ENCODE results near the gene CCNY.
"Not testable (repeated sequence)": the region's sequence is repeated elsewhere in the genome, so short reads cannot be mapped to it uniquely, and the experiment has no call there.

Gene CCNY

DNA sequence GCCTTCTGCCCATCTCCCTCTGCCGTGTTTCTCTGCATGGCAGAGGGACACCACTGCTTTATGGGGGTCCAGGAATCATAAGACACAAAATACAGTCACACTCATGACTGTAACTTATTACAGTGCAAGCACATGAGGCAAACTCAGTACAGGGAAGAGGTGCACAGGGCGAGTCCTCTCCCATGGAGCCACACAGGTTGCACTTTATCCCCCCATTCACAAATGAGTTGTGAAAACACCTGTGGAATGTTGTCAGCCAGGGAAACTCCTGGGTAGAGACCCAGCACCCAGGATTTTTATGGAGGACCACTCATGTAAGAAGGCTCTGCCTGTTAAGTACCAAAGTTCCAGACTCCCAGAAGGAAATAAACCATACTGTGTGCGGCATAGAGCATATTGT lies 161.6 kb downstream of the CCNY start:
- DNase-seq, result no peak

DNA sequence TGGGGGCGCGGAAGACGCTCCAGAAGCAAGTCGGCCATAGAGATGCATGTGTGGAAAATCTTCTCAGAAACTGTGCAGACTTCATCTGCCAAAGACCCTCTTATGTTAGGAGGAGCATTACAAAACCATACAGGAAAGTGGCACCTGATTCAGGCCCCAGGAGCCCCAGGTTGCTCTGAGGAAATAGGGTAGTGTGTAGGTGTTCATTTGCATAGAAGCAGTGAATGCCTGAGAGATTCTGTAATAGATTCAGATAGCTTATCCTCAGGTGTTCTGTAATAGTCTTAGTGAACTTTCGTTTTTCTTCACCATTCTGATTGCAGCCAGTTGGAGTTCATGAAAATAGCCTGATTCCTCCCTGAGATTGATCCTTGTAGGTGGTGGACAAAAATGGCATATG lies 162.4 kb downstream of the CCNY start:
- DNase-seq, result no peak

DNA sequence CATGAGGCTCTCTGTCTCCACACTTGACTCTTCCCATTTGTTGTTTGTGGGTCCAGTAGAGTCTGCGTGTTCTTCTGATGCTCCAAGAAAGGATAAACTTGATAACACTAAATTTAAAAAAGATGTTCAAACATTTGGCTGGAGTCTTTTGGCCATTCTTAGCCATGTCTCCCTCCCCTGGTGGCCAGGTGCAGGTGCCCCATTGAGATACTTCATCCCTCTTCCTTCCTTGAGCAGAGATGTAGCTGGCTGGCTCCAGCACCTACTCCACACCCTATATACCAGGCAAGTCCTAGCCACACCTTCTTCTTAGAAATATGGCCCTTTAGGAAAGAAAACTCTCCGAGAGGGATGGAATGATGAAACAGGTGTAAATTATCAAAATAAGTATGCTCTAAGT lies 165.6 kb downstream of the CCNY start:
- no peak for DNase-seq

DNA sequence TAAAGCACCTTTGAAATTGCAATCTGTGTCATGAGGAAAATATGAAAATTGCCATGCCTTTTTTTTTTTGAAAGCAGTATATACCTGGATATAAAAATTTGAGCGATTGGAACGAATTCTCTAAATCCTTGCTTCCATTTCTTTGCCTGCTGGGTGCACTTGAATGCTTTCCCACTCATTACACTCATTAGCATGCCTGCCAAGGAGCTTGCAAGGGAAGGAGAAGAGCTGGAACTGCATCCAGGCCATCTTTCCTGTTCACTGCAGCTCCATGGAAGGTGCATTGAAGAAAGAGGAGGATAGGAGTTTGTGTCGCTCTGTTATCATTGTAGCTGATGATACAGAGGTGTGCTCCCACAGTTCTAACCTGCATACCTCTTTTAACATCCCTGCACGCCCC lies 166.4 kb downstream of the CCNY start:
- DNase-seq, result no peak

DNA sequence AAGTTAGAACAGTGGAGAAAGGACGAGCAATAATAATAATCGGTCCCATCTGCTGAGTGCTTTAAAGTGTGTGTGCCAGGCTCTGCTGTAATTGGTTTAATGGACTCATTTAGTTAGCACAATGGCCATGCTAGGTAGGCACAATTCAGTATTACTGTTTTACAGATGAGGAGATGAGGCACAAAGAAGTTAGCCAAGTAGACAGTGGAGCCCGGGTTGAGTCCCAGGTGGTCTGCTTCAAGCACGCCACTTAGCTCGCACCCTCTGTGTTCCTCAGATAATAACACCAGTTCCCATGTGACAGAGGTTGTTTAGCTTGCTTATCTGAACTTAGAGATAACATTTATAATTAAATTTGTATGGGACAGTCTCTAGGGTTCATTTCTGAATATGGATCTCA lies 167.3 kb downstream of the CCNY start:
- no peak for DNase-seq

DNA sequence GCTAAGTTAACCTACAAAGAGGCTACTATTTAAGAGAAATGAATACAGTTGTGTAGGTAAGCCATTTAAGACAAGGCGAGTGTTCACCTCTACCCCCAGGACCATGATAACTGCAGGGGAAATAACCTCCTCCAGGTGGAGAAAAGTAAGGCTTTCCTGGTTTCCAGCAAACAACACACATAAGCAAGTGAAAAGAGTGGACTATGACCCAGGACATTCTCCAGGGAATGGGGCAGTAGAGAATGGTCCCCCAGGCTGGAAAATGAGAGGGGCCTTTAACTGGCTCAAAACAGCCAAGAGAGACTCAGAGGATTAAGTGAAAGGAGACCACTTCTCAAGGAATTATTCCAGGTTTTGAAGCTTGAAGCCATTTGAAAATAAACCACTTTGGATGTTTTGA lies 167.8 kb downstream of the CCNY start:
- no peak for DNase-seq

DNA sequence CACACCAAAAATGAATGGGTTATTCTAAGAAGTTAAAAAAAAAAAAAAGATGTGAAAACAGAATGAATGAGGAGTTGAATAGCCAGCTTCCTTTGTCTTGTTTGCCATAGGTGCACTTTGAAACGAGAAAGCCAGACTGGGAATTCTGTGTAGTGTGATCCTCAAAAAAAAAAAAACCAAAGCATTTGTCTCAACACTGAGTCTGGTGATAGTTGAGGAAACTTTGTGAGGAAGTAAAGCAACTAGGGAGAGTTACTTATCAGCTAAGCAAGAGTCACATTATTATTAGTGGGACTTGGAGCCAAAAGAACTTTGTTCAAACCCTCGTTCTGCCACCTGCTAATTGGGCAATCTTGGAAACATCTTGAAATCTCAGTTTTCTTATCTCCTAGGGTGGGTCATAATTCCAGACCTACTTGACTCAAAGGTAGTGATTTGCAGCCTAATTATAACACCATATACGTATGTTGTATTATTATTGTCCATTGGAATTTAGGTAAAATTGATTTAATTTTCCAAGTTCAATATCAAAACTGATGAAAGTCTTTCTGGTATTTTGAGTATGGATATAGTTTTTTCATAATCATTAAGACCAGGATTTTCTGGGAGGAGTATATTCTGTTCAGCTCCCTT lies 169.0 kb downstream of the CCNY start:
- DNase-seq, result no peak

DNA sequence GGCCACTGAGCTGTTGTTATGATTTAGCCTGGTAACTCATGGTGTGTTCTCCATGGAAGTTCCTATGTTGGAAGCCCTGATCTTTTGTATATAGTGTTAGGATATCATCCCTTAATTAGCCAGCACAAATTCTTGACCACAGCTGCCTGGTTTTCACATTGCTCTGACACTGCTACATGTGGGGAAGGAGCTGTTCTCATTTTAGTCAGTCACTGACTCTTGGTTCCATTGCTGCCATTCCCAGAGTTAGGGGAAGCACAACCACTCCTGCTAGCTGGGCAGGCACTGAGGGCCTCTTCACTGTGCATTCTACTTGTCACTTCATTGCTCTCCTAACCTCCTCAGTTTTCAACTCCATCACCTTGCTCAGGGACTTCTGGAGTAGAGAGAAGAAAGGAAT lies 170.4 kb downstream of the CCNY start:
- no peak for DNase-seq

DNA sequence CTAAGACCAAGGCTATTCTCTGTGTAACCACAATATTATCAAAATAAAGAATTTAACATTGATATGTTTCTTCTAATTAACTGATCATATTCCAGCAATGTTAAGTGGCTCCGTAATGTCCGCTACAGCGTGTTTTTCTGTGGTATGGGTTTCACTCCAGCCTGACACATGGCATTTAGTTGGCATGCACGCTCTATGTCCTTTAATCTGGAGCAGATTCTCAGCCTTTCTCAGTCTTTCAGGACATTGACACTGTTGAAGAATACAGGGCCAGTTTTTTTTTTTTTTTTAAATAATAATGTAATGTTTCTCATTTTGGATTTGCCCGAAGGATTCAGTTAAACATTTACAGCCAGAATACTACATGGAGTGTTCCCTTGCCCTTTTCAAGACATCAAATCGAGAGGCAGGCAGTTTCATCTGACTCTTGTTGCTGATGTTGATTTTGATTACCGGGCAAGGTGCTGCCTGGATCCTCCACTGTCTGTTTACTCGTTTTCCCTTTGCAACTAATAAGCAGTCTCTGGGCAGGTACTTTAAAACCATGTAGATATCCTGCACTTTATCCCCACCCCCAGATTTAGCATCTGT lies 171.3 kb downstream of the CCNY start:
- DNase-seq, result no peak

DNA sequence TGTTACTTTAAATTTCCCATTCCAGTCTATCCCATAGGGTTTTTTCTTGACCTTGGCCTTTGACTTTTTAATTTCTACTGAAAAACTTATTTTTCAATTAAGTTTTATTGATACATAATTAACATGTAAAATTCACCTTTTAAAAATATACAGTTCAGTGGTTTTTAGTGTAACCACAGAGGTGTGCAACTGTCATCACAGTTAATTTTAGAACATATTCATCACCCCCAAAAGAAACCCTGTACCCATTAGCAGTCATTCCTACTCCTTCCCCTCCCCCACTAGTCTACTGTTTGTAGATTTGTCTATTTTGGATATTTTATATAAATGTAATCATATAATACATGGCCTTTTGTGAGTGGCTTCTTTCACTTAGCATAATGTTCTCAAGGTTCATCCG lies 172.3 kb downstream of the CCNY start:
- no peak for DNase-seq

DNA sequence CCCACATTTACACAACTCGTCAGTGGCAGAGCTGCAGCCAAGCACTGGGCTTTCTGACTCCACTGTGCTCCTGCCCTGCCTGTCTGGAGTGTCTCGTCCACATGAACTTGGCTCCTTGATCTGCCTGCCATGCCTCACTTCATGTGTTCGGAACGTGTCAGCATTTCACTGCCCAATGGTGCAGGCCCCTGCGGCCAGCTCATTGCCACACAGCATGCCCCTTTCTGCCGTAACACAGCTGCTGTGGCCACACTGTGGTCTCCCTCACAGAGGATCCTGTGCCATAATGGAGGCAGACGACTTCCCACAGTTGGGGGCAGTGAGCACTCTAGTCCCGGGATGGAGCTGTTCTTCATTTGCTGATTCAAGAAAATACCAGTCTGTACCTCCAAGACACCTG lies 174.6 kb downstream of the CCNY start:
- no peak for DNase-seq

DNA sequence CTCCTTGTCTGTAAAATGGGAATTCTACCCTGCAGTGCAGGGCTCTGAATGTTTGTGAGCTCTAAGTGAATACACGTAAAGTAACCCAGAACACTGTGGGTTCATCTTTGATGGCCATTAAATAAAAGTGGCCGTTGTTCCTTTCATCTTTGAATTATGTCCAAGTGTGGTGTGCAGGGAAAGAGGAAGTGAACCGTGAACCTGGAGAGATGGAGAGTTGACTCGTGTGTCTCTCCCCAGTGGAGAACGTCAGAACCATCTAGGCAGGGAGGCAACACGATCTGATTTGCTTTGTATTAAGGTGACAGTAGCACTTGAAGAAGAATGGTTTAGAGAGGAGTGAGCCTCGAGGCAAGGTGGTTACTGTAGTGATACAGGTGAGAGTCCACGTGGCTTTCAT lies 175.3 kb downstream of the CCNY start:
- DNase-seq, result no peak

DNA sequence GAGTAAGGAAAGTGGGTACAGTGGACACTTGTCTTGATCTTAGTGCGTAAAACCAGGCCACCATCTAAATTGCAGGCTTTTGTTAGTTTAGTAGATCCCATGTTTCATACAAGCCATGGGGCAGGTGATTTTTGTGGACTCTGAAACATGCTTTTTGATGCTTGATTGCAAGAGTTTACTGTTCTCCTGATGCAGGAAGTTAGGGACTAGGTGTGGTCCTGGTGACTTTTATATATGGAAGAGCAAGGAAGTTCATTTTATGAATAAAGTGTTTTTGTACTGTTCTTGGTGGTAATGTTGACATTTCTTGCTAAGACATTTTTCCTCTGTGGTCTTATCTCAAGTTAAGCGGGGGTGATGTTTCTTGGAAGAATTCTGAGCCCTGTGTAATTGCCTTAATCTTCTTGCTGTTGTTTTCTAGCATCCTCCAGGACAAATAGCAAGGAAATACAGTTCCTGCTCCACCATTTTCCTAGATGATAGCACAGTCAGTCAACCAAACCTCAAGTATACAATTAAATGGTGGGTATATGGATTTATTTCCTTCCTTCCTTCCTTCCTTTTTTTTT lies 179.9 kb downstream of the CCNY start:
- no peak for DNase-seq

DNA sequence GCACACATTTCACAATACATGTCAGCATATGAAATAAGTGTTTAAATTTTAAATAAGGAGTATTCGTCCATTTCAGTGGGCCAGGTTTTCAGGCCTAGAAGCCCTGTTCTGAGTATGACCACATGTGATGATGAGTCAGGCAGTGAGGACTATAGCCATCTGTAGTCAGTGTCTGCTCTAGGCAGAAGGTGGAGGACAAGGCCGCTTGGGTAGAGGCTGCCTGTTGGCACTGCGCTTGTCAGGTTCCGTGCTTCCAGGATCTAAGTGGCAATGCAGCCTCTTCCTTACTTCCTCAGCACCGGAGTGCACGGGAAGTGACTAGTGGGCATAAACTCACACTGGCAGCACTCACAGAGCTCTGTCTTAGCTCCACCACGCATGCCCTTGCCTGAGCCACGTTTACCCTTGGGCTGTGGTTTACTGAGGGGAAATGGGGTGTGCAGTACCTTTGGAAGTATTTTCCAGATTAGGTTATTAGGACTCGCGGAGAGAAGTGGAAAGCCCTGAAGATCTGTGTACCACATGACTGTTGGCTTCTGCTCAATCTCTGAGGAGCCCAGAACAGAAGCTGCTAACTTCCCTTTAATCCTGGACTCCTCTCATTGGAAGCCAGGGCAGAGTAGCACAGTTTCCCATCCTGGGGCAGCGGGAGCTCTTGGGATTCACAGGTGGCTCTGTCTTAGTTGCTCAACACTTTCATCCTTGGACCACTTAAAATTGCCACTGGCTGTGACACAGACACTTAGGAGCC lies 181.3 kb downstream of the CCNY start:
- no peak for DNase-seq

DNA sequence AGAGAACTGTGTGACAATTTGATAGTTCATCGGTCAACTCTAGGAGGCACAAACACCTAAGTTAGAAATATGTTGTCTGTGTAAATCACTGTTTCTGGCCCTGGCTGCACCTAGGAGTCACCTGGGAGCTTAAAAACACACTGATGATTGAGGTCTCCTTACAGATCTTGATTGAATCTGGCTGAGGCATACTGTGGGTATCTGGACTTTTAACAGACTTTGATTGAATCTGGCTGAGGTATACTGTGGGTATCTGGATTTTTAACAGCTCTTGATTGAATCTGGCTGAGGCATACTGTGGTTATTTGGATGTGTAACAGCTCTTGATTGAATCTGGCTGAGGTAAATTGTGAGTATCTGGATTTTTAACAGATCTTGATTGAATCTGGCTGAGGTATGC lies 181.9 kb downstream of the CCNY start:
- not testable (repeated sequence) for DNase-seq

DNA sequence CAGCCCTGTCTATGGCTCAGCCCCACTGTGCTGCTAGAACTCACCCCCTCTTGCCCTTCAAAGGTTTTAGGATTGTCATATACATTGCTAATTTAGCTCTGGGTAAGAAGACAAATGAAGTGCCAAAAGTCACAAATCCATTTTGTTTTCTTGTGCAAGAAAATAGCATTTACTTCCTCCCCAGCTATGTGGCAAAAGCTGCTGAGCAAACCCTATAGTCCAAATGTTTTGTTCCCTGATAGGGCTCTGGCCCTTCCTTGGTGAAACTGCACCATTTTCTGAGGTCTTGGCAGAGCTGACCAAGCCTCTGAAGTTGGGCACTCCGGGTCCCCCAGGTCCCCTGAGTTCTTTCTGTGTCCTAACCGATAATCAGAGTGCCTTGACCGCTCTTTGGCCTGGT lies 184.7 kb downstream of the CCNY start:
- DNase-seq, result no peak

DNA sequence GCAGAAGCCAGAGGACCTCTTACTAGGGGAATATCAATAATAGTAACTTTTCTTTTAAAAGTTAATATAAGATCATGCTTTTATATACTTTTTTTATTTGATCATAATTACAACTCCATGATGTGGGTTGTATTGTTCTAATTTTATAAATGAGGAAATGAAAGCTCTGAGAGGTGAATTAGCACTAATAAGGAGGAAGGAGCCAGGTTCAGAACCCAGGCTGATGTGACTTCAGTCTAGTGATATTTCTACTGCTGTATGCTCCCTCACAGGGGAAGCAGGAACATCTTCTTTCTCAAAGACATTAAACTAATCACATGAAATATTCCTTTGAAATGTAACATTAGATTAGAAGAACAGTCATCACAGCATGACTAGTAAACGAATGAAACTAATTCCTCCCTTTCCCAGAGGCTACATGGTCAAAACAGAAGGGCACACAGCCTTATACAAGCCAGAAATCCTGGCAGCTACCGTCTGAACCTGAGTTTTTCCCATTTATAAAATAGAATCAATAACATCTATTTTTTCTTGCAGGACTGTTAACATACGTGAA lies 187.4 kb downstream of the CCNY start:
- no peak for DNase-seq

DNA sequence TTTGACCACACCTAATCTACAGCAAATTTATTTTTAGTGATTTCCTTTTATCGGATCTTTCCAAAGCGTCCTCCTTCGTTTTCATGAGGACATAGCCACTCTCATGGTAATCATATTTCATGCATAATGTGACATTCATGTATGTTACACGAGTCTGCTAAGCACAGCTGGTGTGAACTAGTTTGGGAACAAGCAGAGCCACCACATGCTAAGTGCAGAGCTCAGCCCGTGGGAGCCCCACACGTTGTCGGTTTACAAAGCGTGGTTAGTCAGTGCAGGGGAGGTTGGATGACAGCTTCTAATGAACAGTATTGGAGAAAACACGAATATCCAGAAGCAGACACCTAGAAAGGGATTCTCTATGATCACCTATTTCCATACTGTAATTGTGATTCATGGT lies 190.4 kb downstream of the CCNY start:
- no peak for DNase-seq

DNA sequence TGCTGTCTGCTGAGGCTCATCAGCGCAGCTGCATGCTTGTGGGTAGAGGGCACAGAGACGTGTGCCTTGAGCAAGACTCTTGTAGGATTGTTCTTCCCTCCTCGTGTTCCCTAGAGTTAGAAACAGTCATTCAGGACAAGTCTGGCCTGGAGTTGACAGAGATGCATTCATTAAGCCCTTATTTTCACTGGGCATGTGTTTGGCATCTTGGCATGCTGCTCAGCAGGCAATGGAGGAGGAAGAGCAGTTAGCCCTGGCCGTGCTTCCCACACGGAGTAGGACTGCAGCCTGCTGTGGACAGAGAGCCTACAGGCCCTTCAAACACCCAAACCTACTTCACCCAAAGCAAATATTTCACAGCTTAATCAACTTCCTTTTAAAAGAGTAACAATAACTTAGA lies 195.8 kb downstream of the CCNY start:
- DNase-seq, result no peak

DNA sequence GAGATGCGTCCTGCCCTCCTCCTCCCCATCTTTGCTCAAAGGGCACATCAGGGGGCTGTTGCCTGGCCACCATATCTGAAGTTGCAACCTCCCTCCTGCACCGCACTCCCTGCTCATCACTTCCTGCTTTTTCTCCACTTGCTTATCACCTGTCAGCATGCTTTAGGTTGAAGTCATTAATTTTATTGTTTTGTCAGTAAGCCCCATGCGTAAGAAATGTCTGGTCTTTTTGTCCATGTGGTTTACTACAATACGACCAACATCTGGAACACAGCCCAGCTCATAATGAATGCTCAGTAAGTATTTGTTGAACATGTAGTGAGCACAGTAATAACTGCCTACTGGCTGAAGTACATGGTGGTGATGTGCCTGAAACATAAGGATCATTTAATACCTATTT lies 197.3 kb downstream of the CCNY start:
- no peak for DNase-seq

DNA sequence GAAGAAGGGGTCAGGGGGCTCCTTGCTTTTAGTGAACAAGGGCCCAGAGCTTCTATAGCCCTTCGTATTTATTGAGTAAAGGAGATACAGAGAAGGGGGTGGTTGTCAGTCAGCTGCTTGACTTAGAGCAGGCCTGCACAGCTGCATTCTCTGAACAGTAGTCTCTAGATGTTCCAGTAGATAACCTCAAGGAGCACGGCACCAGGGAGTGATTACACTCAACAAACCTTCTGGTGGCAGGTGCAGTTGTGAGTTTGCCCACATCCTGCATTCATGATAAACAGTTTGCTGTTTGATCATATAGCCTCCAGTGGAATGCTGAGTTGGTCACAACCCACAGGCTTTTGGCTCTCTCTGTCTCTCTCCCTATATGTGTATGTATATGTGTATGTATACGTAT lies 198.8 kb downstream of the CCNY start:
- no peak for DNase-seq

DNA sequence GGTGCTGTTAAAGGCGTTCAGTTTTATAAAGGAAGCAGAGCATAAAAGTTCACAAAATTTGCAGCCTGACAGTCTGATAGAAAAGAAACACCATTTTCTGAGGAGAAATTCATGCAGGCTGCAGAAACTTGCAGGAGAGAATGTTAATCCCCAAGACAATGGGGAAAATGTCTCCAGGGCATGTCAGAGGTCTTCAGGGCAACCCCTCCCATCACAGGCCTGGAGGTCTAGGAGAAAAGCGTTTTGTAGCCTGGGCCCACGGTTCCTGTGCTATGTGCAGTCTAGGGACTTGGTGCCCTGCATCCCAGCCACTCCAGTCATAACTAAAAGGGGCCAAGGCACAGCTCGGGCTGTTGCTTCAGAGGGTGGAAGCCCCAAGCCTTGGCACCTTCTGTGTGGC lies 200.5 kb downstream of the CCNY start:
- DNase-seq, result no peak

DNA sequence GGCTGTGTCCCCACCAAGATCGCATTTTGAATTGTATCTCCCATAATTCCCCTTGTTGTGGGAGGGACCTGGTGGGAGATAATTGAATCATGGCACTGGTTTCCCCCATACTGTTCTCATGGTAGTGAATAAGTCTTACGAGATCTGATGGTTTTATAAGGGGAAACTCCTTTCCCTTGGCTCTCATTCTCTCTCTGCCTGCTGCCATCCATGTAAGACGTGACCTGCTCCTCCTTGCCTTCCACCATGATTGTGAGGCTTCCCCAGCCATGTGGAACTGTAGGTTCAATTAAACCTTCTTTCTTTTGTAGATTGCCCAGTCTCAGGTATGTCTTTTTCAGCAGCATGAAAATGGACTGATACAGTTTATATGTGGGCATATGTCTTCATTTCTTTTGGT lies 201.6 kb downstream of the CCNY start:
- not testable (repeated sequence) for DNase-seq
